ENCODE results near the gene RNF183.

Gene RNF183

GRCh38 chr9:113275157-113276131, 27.7 kb downstream of the RNF183 start, which contains the start of the genes CDC26 and PRPF4:
CDC26 (minus strand) TSS chr9:113275572; CDS start chr9:113272507, 3,065 bp downstream.
PRPF4 (plus strand) TSS chr9:113275658; CDS start chr9:113275744, 86 bp downstream.
- peak within 1 kb of the TSS; percentile 82 for H3K4me3 ChIP-seq (ENCODE audit: insufficient read depth, low read depth, low read length)
- no peaks in the 10 kb centered on the region for H3K9me3 ChIP-seq (ENCODE audit: control insufficient read depth, low read length)
- peaks cover 29% of the 10 kb centered on the region for H3K36me3 ChIP-seq (ENCODE audit: control insufficient read depth, insufficient read depth, low read length)
- H3K27ac ChIP-seq (ENCODE audit: insufficient read depth, low read depth, low read length, poor library complexity, severe bottlenecking), result peak within 1 kb of the TSS; percentile 67
- WGBS, 2 experiments, result 0% methylated on average over 62 to 63 of the region's 63 CpGs
- no peaks in the 10 kb centered on the region for H3K27me3 ChIP-seq (ENCODE audit: control insufficient read depth, insufficient read depth, low read length, poor library complexity, severe bottlenecking)
- H3K4me1 ChIP-seq (ENCODE audit: control insufficient read depth, insufficient read depth, low read length), result peaks cover 3% of the 10 kb centered on the region

- Histone ChIP-seq H3K4me1 (ENCODE audit: control insufficient read depth, insufficient read depth, low read length) (peaks cover 3% of the 10 kb centered on the region), H3K27ac (ENCODE audit: insufficient read depth, low read depth, low read length, poor library complexity, severe bottlenecking) (peak overlapping the region; percentile 67), H3K27me3 (ENCODE audit: control insufficient read depth, insufficient read depth, low read length, poor library complexity, severe bottlenecking) (no peaks in the 10 kb centered on the region), H3K9me3 (ENCODE audit: control insufficient read depth, low read length) (no peaks in the 10 kb centered on the region), H3K36me3 (ENCODE audit: control insufficient read depth, insufficient read depth, low read length) (peaks cover 22% of the 10 kb centered on the region), H3K4me3 (ENCODE audit: insufficient read depth, low read depth, low read length) (peak overlapping the region; percentile 82)
- WGBS, 2 experiments, result 1% methylated on average over 12 to 14 of the region's 15 CpGs
Measured at GRCh38 chr9:113274474-113275156, 28.6 kb downstream of the RNF183 start.

- H3K27me3 ChIP-seq (ENCODE audit: control insufficient read depth, insufficient read depth, low read length, poor library complexity, severe bottlenecking), result no peaks in the 10 kb centered on the region
- H3K27ac ChIP-seq (ENCODE audit: insufficient read depth, low read depth, low read length, poor library complexity, severe bottlenecking), result no peak overlapping the region
- H3K4me1 ChIP-seq (ENCODE audit: control insufficient read depth, insufficient read depth, low read length), result no peaks in the 10 kb centered on the region
- 87 to 95% methylated on average over 1 to 2 of the region's 2 CpGs for WGBS, 2 experiments
- no peaks in the 10 kb centered on the region for H3K9me3 ChIP-seq (ENCODE audit: control insufficient read depth, low read length)
- no peak overlapping the region for H3K4me3 ChIP-seq (ENCODE audit: insufficient read depth, low read depth, low read length)
- H3K36me3 ChIP-seq (ENCODE audit: control insufficient read depth, insufficient read depth, low read length), result peaks cover 19% of the 10 kb centered on the region
Measured at GRCh38 chr9:113269871-113270270, 33.3 kb downstream of the RNF183 start.

GRCh38 chr9:113269355-113269754, 33.8 kb downstream of the RNF183 start:
- no peak overlapping the region for H3K4me3 ChIP-seq (ENCODE audit: insufficient read depth, low read depth, low read length)
- no peak overlapping the region for H3K27ac ChIP-seq (ENCODE audit: insufficient read depth, low read depth, low read length, poor library complexity, severe bottlenecking)
- H3K36me3 ChIP-seq (ENCODE audit: control insufficient read depth, insufficient read depth, low read length), result peaks cover 19% of the 10 kb centered on the region
- H3K9me3 ChIP-seq (ENCODE audit: control insufficient read depth, low read length), result no peaks in the 10 kb centered on the region
- 97% methylated on average over 2 of the region's 2 CpGs; no CpG with 5 or more reads in 1 of the 2 experiments for WGBS, 2 experiments
- H3K27me3 ChIP-seq (ENCODE audit: control insufficient read depth, insufficient read depth, low read length, poor library complexity, severe bottlenecking), result no peaks in the 10 kb centered on the region
- H3K4me1 ChIP-seq (ENCODE audit: control insufficient read depth, insufficient read depth, low read length), result no peaks in the 10 kb centered on the region

- no peaks in the 10 kb centered on the region for H3K9me3 ChIP-seq (ENCODE audit: control insufficient read depth, low read length)
- peaks cover 19% of the 10 kb centered on the region for H3K36me3 ChIP-seq (ENCODE audit: control insufficient read depth, insufficient read depth, low read length)
- H3K4me1 ChIP-seq (ENCODE audit: control insufficient read depth, insufficient read depth, low read length), result no peaks in the 10 kb centered on the region
- no peak overlapping the region for H3K27ac ChIP-seq (ENCODE audit: insufficient read depth, low read depth, low read length, poor library complexity, severe bottlenecking)
- no peaks in the 10 kb centered on the region for H3K27me3 ChIP-seq (ENCODE audit: control insufficient read depth, insufficient read depth, low read length, poor library complexity, severe bottlenecking)
- H3K4me3 ChIP-seq (ENCODE audit: insufficient read depth, low read depth, low read length), result no peak overlapping the region
- 89 to 96% methylated on average over 4 of the region's 4 CpGs for WGBS, 2 experiments
Measured at GRCh38 chr9:113267911-113268566, 35.1 kb downstream of the RNF183 start.

GRCh38 chr9:113266174-113266573, 37.0 kb downstream of the RNF183 start:
- Histone ChIP-seq H3K4me3 (ENCODE audit: insufficient read depth, low read depth, low read length) (no peak overlapping the region), H3K36me3 (ENCODE audit: control insufficient read depth, insufficient read depth, low read length) (peaks cover 5% of the 10 kb centered on the region), H3K9me3 (ENCODE audit: control insufficient read depth, low read length) (no peaks in the 10 kb centered on the region), H3K27me3 (ENCODE audit: control insufficient read depth, insufficient read depth, low read length, poor library complexity, severe bottlenecking) (no peaks in the 10 kb centered on the region), H3K4me1 (ENCODE audit: control insufficient read depth, insufficient read depth, low read length) (no peaks in the 10 kb centered on the region), H3K27ac (ENCODE audit: insufficient read depth, low read depth, low read length, poor library complexity, severe bottlenecking) (no peak overlapping the region)
- WGBS, 2 experiments, result 94 to 95% methylated on average over 3 of the region's 3 CpGs

- WGBS, 2 experiments, result 89 to 100% methylated on average over 1 of the region's 1 CpG
- Histone ChIP-seq H3K9me3 (ENCODE audit: control insufficient read depth, low read length) (no peaks in the 10 kb centered on the region), H3K36me3 (ENCODE audit: control insufficient read depth, insufficient read depth, low read length) (peaks cover 12% of the 10 kb centered on the region), H3K4me3 (ENCODE audit: insufficient read depth, low read depth, low read length) (no peak overlapping the region), H3K27me3 (ENCODE audit: control insufficient read depth, insufficient read depth, low read length, poor library complexity, severe bottlenecking) (no peaks in the 10 kb centered on the region), H3K4me1 (ENCODE audit: control insufficient read depth, insufficient read depth, low read length) (no peaks in the 10 kb centered on the region), H3K27ac (ENCODE audit: insufficient read depth, low read depth, low read length, poor library complexity, severe bottlenecking) (no peak overlapping the region)
Measured at GRCh38 chr9:113261917-113262671, 41.1 kb downstream of the RNF183 start.

- peaks cover 12% of the 10 kb centered on the region for H3K36me3 ChIP-seq (ENCODE audit: control insufficient read depth, insufficient read depth, low read length)
- no peaks in the 10 kb centered on the region for H3K9me3 ChIP-seq (ENCODE audit: control insufficient read depth, low read length)
- H3K27me3 ChIP-seq (ENCODE audit: control insufficient read depth, insufficient read depth, low read length, poor library complexity, severe bottlenecking), result no peaks in the 10 kb centered on the region
- 96 to 100% methylated on average over 1 of the region's 1 CpG for WGBS, 2 experiments
- no peaks in the 10 kb centered on the region for H3K4me1 ChIP-seq (ENCODE audit: control insufficient read depth, insufficient read depth, low read length)
- H3K4me3 ChIP-seq (ENCODE audit: insufficient read depth, low read depth, low read length), result no peak overlapping the region
- no peak overlapping the region for H3K27ac ChIP-seq (ENCODE audit: insufficient read depth, low read depth, low read length, poor library complexity, severe bottlenecking)
Measured at GRCh38 chr9:113258282-113258681, 44.9 kb downstream of the RNF183 start.

GRCh38 chr9:113257863-113258262, 45.3 kb downstream of the RNF183 start:
- Histone ChIP-seq H3K27ac (ENCODE audit: insufficient read depth, low read depth, low read length, poor library complexity, severe bottlenecking) (no peak overlapping the region), H3K4me3 (ENCODE audit: insufficient read depth, low read depth, low read length) (no peak overlapping the region), H3K9me3 (ENCODE audit: control insufficient read depth, low read length) (no peaks in the 10 kb centered on the region), H3K36me3 (ENCODE audit: control insufficient read depth, insufficient read depth, low read length) (peaks cover 12% of the 10 kb centered on the region), H3K4me1 (ENCODE audit: control insufficient read depth, insufficient read depth, low read length) (no peaks in the 10 kb centered on the region), H3K27me3 (ENCODE audit: control insufficient read depth, insufficient read depth, low read length, poor library complexity, severe bottlenecking) (no peaks in the 10 kb centered on the region)
- 93 to 99% methylated on average over 3 of the region's 3 CpGs for WGBS, 2 experiments

All from ectodermal cell (in vitro differentiated cells).